ENCODE results near the gene NOL6.
"Not testable (repeated sequence)": the region's sequence is repeated elsewhere in the genome, so short reads cannot be mapped to it uniquely, and the experiment has no call there.

Gene NOL6

GRCh38 chr9:33431420-33431819, 42.3 kb downstream of the NOL6 start:
- DNase-seq, result no peak

- no peak for DNase-seq
These were observed 42.8 kb downstream of the NOL6 start for GRCh38 chr9:33430942-33431341.

- no peak for DNase-seq
These were observed 44.3 kb downstream of the NOL6 start for GRCh38 chr9:33429256-33429985.

GRCh38 chr9:33426843-33427293, 46.9 kb downstream of the NOL6 start:
- DNase-seq, result no peak

- DNase-seq, result no peak
These were observed 48.6 kb downstream of the NOL6 start for GRCh38 chr9:33425128-33425533.

- DNase-seq, result not testable (repeated sequence)
These were observed 49.2 kb downstream of the NOL6 start for GRCh38 chr9:33424492-33424891.

- not testable (repeated sequence) for DNase-seq
These were observed 49.7 kb downstream of the NOL6 start for GRCh38 chr9:33424043-33424442.

GRCh38 chr9:33419708-33420303, 53.9 kb downstream of the NOL6 start:
- DNase-seq, result no peak

GRCh38 chr9:33418090-33418489, 55.6 kb downstream of the NOL6 start:
- DNase-seq, result no peak

- no peak for DNase-seq
These were observed 56.7 kb downstream of the NOL6 start for GRCh38 chr9:33416996-33417395.

GRCh38 chr9:33415501-33416038, 58.2 kb downstream of the NOL6 start:
- no peak for DNase-seq

- no peak for DNase-seq
These were observed 58.7 kb downstream of the NOL6 start for GRCh38 chr9:33414889-33415500.

GRCh38 chr9:33414268-33414667, 59.5 kb downstream of the NOL6 start:
- DNase-seq, result no peak

All from NCI-H2227 treated with DMSO at 0.1 percent for 48 hours (cell line).